Uterus (tissue), 4 donors: ENCODE data around the gene FNIP1. TPM values are rescaled to one million over a fixed set of nuclear protein-coding genes. Genes with fewer than 3 reads are reported as not detected.

Experiments
- DNase-seq, 2 donors: peaks; one replicate each; pipeline ENCODE4 v3.0.0-alpha.2; 2019 to 2020
- H3K27ac ChIP-seq, 2 donors: fragments of 200-600 bp; sonication (generic); 1 replicate in 1 of 2; 2 replicates in 1 of 2; pipeline ENCODE4 v1.5.1; 2016 to 2018
- H3K27me3 ChIP-seq, 2 donors: fragments of 200-600 bp; sonication (generic); one replicate each; pipeline ENCODE4 v1.5.1; 2018 to 2019; ENCODE audit warnings: control low read depth in 1 of 2
- H3K36me3 ChIP-seq, 2 donors: fragments of 200-600 bp; sonication (generic); one replicate each; pipeline ENCODE4 v1.5.1; 2019; ENCODE audit warnings: control low read depth in 1 of 2
- H3K4me1 ChIP-seq, 2 donors: fragments of 200-600 bp; sonication (generic); one replicate each; pipeline ENCODE4 v1.5.1; 2018 to 2019; ENCODE audit warnings: control low read depth in 1 of 2
- H3K4me3 ChIP-seq, 2 donors: fragments of 200-600 bp; sonication (generic); 1 replicate in 1 of 2; 2 replicates in 1 of 2; pipeline ENCODE4 v1.5.1; 2018 to 2019; ENCODE audit warnings: mild to moderate bottlenecking in 1 of 2
- H3K9me3 ChIP-seq, 2 donors: fragments of 200-600 bp; sonication (generic); one replicate each; pipeline ENCODE4 v1.5.1; 2019; ENCODE audit warnings: control low read depth in 1 of 2
- CTCF ChIP-seq, 4 experiments: fragments of 200-600 bp in 2 of 4; fragments of 450-650 bp in 2 of 4; sonication (generic) in 2 of 4; IDR thresholded peaks; one replicate each; pipeline ENCODE4 v1.5.1; 2016 to 2019; ENCODE audit warnings: antibody characterized with exemption in 4 of 4, mild to moderate bottlenecking in 2 of 4, moderate library complexity in 1 of 4
- POLR2A ChIP-seq, 2 donors: fragments of 450-650 bp; IDR thresholded peaks; one replicate each; pipeline ENCODE4 v1.6.1; 2016; ENCODE audit warnings: antibody characterized with exemption in 2 of 2, mild to moderate bottlenecking in 1 of 2, moderate library complexity in 1 of 2
- intact Hi-C: fragments of 100-400 bp; cut with DNase I; formaldehyde crosslinking; loops from one replicate; pipeline ENCODE4 v1.15.1; 2023; ENCODE audit warnings: low total_unique reads
- total RNA-seq, 4 donors: library from RNA; depleted of rRNA in 3 of 4; stranded (reverse); fragments of >200 nt in 3 of 4; gene quantifications; one replicate each; pipeline versions ENCODE4 v1.1.0 to v1.2.4, GENCODE V29; 2014 to 2023
- donor health status: DM: yes; HTN: yes; CAD: no.

The FNIP1 gene
- total RNA-seq, 4 donors from 2014 or later: 32.4 to 89.6 (median 61.0) TPM

GRCh38 chr5:131649161-131649560 lies 147.7 kb downstream of the FNIP1 start:
- H3K4me3 ChIP-seq: no peak overlapping the region
- H3K36me3 ChIP-seq: no peaks in the 10 kb centered on the region
- H3K27me3 ChIP-seq: no peaks in the 10 kb centered on the region
- H3K4me1 ChIP-seq: no peaks in the 10 kb centered on the region
- no peaks in the 10 kb centered on the region for H3K9me3 ChIP-seq
- no peak overlapping the region for H3K27ac ChIP-seq
- TF ChIP-seq CTCF (IDR thresholded peaks at IDR 0.05) (no peak), POLR2A (IDR thresholded peaks at IDR 0.05) (no peak)
- no peak for DNase-seq
- intact Hi-C loops: no loop called here

GRCh38 chr5:131647048-131647769 lies 149.6 kb downstream of the FNIP1 start:
- Histone ChIP-seq H3K4me3 (no peak overlapping the region), H3K4me1 (no peaks in the 10 kb centered on the region), H3K9me3 (no peaks in the 10 kb centered on the region), H3K27me3 (no peaks in the 10 kb centered on the region), H3K27ac (no peak overlapping the region), H3K36me3 (no peaks in the 10 kb centered on the region)
- no peak for DNase-seq
- intact Hi-C loops: no loop called here
- TF ChIP-seq CTCF (IDR thresholded peaks at IDR 0.05) (no peak), POLR2A (IDR thresholded peaks at IDR 0.05) (no peak)

GRCh38 chr5:131644822-131645221 lies 152.0 kb downstream of the FNIP1 start:
- intact Hi-C loops: no loop called here
- no peak for DNase-seq
- no peaks in the 10 kb centered on the region for H3K36me3 ChIP-seq
- no peak overlapping the region for H3K27ac ChIP-seq
- no peak overlapping the region for H3K4me3 ChIP-seq
- H3K9me3 ChIP-seq: no peaks in the 10 kb centered on the region
- no peak for TF ChIP-seq POLR2A (IDR thresholded peaks at IDR 0.05)
- no peaks in the 10 kb centered on the region for H3K4me1 ChIP-seq
- no peaks in the 10 kb centered on the region for H3K27me3 ChIP-seq

GRCh38 chr5:131644370-131644769 lies 152.4 kb downstream of the FNIP1 start:
- TF ChIP-seq POLR2A (IDR thresholded peaks at IDR 0.05) (no peak), CTCF (IDR thresholded peaks at IDR 0.05) (no peak)
- no peak for DNase-seq
- H3K9me3 ChIP-seq: no peaks in the 10 kb centered on the region
- no peak overlapping the region for H3K4me3 ChIP-seq
- H3K4me1 ChIP-seq: no peaks in the 10 kb centered on the region
- intact Hi-C loops: no loop called here
- no peak overlapping the region for H3K27ac ChIP-seq
- no peaks in the 10 kb centered on the region for H3K27me3 ChIP-seq
- H3K36me3 ChIP-seq: no peaks in the 10 kb centered on the region

GRCh38 chr5:131641494-131641893 lies 155.3 kb downstream of the FNIP1 start:
- no peaks in the 10 kb centered on the region for H3K4me1 ChIP-seq
- no peak overlapping the region for H3K27ac ChIP-seq
- intact Hi-C loops: no loop called here
- no peak for DNase-seq
- H3K4me3 ChIP-seq: no peak overlapping the region
- no peaks in the 10 kb centered on the region for H3K27me3 ChIP-seq
- H3K9me3 ChIP-seq: no peaks in the 10 kb centered on the region
- no peaks in the 10 kb centered on the region for H3K36me3 ChIP-seq
- no peak for TF ChIP-seq CTCF (IDR thresholded peaks at IDR 0.05)
- no peak for TF ChIP-seq POLR2A (IDR thresholded peaks at IDR 0.05)
